H1 (cell line): ENCODE data around the gene AGPAT3. TPM values are rescaled to one million over a fixed set of nuclear protein-coding genes. Genes with fewer than 3 reads are reported as not detected.

Source experiments
- CREB1 ChIP-seq: IDR thresholded peaks from 2 replicates; pipeline ENCODE4 v1.6.1; 2012; ENCODE audit warnings: inconsistent platforms
- JUND ChIP-seq: IDR thresholded peaks from 2 replicates; pipeline ENCODE4 v1.6.1; 2011; ENCODE audit warnings: mild to moderate bottlenecking, improper control_type of control experiment, low read length
- NANOG ChIP-seq: IDR thresholded peaks from 2 replicates; pipeline ENCODE4 v1.6.1; 2011; ENCODE audit warnings: low read length, low read depth, mild to moderate bottlenecking, inconsistent platforms; ENCODE audit not compliant: insufficient read depth, poor library complexity, severe bottlenecking
- NRF1 ChIP-seq: IDR thresholded peaks from 2 replicates; pipeline ENCODE4 v1.6.1; 2011; ENCODE audit warnings: mild to moderate bottlenecking, low read depth, low read length, improper control_type of control experiment
- POLR2AphosphoS5 ChIP-seq: IDR thresholded peaks from 2 replicates; pipeline ENCODE4 v1.6.1; 2011; ENCODE audit warnings: low read depth, low read length
- SAP30 ChIP-seq: fragments of 300-600 bp; sonication (generic); IDR thresholded peaks from 2 replicates; pipeline ENCODE4 v1.7.1; 2012; ENCODE audit warnings: low read length, moderate library complexity, mild to moderate bottlenecking, inconsistent platforms; ENCODE audit not compliant: insufficient read depth, insufficient replicate concordance
- polyA plus RNA-seq, 7 experiments: library from polyadenylated mRNA; depleted of rRNA in 3 of 7; stranded (reverse) in 5 of 7; unstranded in 2 of 7; fragments of >200 nt in 5 of 7; fragments of 200-250 nt in 2 of 7; gene quantifications; 1 replicate in 5 of 7; 2 replicates in 1 of 7; 4 replicates in 1 of 7; pipeline versions ENCODE4 v1.2.1 to v1.2.3, GENCODE V29; 2011 to 2013; ENCODE audit warnings: missing spikeins in 2 of 7, mixed read lengths in 2 of 7
- total RNA-seq: library from RNA; stranded (reverse); fragmentation: NEBNext Ultra II Directional; extraction: Animal tissue kit (Norgen Biotek cat#: 25700); gene quantifications from 2 replicates; pipeline ENCODE4 v1.2.1, GENCODE V29; 2021
- TF ChIP-seq, protein P1 (sequence below): IDR thresholded peaks from 2 replicates; pipeline ENCODE4 v1.6.1; 2012; ENCODE audit warnings: inconsistent platforms

The AGPAT3 gene
- total and polyA plus RNA-seq, 2 of the 8 experiments (the other 6 are each of a cell fraction or from before 2014, with no cell fraction given) = 5.8 to 7.3 TPM

DNA sequence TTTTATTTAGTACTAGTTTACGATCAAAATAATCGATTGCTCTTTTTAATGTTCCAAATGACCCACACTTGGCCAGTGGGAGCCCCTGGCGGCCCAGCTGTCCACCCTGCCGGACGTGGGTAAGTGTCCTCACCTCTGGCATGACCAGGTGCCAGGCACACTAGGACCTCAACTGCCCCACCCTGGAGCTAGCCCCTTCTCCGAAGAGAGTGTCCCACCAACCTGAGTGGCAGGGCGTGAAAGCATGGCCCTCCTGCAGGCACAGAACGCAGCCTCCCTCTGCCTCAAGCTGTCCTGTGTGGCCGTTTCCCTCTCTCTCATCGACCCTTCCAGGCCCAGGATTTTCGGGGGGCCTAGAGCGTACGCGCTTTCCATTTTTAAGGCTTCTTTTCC lies 32.9 kb upstream of the AGPAT3 start (continued):
- TF ChIP-seq NRF1 = no peak
- TF ChIP-seq, protein P1, sequence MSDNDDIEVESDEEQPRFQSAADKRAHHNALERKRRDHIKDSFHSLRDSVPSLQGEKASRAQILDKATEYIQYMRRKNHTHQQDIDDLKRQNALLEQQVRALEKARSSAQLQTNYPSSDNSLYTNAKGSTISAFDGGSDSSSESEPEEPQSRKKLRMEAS = no peak
- TF ChIP-seq POLR2AphosphoS5 = no peak
- no peak for TF ChIP-seq SAP30
- TF ChIP-seq NANOG = no peak
- no peak for TF ChIP-seq JUND
- TF ChIP-seq CREB1 = no peak
